ENCODE data around the gene SRC.

Gene SRC

GRCh38 chr20:37453836-37454235 lies 107.9 kb downstream of the SRC start:
- no peak for DNase-seq (ENCODE audit: low spot score)

- DNase-seq (ENCODE audit: low spot score): no peak
These were observed 108.9 kb downstream of the SRC start for GRCh38 chr20:37454636-37455385.

Data from AG08395 (cell line).